ENCODE results near the gene IMMP2L. TPM values are rescaled to one million over a fixed set of nuclear protein-coding genes. Genes with fewer than 3 reads are reported as not detected.

IMMP2L gene
- total and polyA plus RNA-seq, 2 of the 13 experiments (the other 11 are each of a cell fraction or from before 2014, with no cell fraction given): 7.8 to 16.9 TPM

DNA sequence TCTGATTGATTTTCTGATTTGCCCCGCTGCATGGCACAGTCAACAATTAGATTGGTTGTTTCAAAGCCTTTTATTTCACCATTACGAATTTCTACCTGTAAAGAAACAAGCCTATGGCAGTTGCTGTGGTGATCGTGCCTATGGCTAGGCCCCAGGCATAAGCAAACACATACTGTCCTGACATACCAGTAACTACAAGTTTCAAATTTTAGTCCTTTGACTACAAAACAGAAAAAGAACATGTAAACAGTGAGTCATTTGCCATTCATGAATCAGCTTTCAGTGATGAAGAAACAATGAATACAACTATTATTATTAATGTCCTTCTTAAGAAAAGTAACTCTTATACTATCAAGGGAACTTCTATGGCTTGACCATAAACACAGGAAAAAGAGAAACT lies 639.4 kb downstream of the IMMP2L start:
- intact Hi-C loops (cut with micrococcal nuclease; ENCODE audit: unreplicated experiment): no loop called here
- TF ChIP-seq FOSL2 (CRISPR knock-in tag; IDR thresholded peaks at IDR 0.05): 0 out of 2 replicates have a peak, but pooled peaks have one; percentile 35
- TF ChIP-seq TRIM24 (CRISPR knock-in tag; IDR thresholded peaks at IDR 0.05): no peak
- Histone ChIP-seq H3K9me3 (ENCODE audit: low read length) (no peaks in the 10 kb centered on the region), H3K4me2 (ENCODE audit: low read depth, low read length) (no peak overlapping the region), H3K4me1 (ENCODE audit: insufficient read depth, low read length) (no peaks in the 10 kb centered on the region), H2AFZ (ENCODE audit: low read length) (no peak overlapping the region), H3K27ac (ENCODE audit: extremely low read length, insufficient read depth, low read length) (no peak overlapping the region), H3K9ac (ENCODE audit: insufficient read depth, low read depth, low read length) (no peak overlapping the region), H3K4me3 (replicated peaks in 1 of 3; ENCODE audit: insufficient read depth in 1 of 3, low read depth in 2 of 3, low read length in 3 of 3) (no peak overlapping the region), H4K20me1 (ENCODE audit: insufficient read depth, low read length) (no peaks in the 10 kb centered on the region; the same call in 1 of the 2 replicates), H3K27me3 (ENCODE audit: control insufficient read depth in 1 of 2, insufficient read depth in 2 of 2, low read length in 2 of 2) (no peaks in the 10 kb centered on the region), H3K79me2 (ENCODE audit: insufficient read depth, low read length) (no peaks in the 10 kb centered on the region), H3K36me3 (replicated peaks in 1 of 2; ENCODE audit: control insufficient read depth in 1 of 2, insufficient read depth in 2 of 2, low read length in 2 of 2) (no peaks in the 10 kb centered on the region)
- peak; percentile 52; the same call in 1 of the 3 replicates for ATAC-seq
- WGBS (ENCODE audit: low lambda C conversion rate): 48% methylated on average over 3 of the region's 3 CpGs
- no TSS peak for BruUV-seq (replicated peaks)
- FAIRE-seq: no peak
- ChIA-PET POLR2A (no interaction called here), CTCF (ENCODE audit: low intra/inter-chr PET ratio, low total read pairs) (no interaction called here)
- peak; percentile 6 for DNase-seq (ENCODE audit: low spot score)
- in situ Hi-C loops (cut with HindIII; ENCODE audit: extremely low pct_ligation_motif_present, low pct_unique_long_range_greater_than_20kb): no loop called here

- Histone ChIP-seq H4K20me1 (ENCODE audit: insufficient read depth, low read length) (no peaks in the 10 kb centered on the region; the same call in 1 of the 2 replicates), H3K4me1 (ENCODE audit: insufficient read depth, low read length) (no peaks in the 10 kb centered on the region), H3K9me3 (ENCODE audit: low read length) (no peaks in the 10 kb centered on the region), H3K9ac (ENCODE audit: insufficient read depth, low read depth, low read length) (no peak overlapping the region), H3K27ac (ENCODE audit: extremely low read length, insufficient read depth, low read length) (no peak overlapping the region), H2AFZ (ENCODE audit: low read length) (no peak overlapping the region), H3K4me3 (replicated peaks in 1 of 3; ENCODE audit: insufficient read depth in 1 of 3, low read depth in 2 of 3, low read length in 3 of 3) (no peak overlapping the region), H3K27me3 (ENCODE audit: control insufficient read depth in 1 of 2, insufficient read depth in 2 of 2, low read length in 2 of 2) (no peaks in the 10 kb centered on the region), H3K36me3 (replicated peaks in 1 of 2; ENCODE audit: control insufficient read depth in 1 of 2, insufficient read depth in 2 of 2, low read length in 2 of 2) (no peaks in the 10 kb centered on the region), H3K4me2 (ENCODE audit: low read depth, low read length) (no peak overlapping the region), H3K79me2 (ENCODE audit: insufficient read depth, low read length) (no peaks in the 10 kb centered on the region)
- in situ Hi-C loops (cut with HindIII; ENCODE audit: extremely low pct_ligation_motif_present, low pct_unique_long_range_greater_than_20kb) (no loop called here), intact Hi-C loops (cut with micrococcal nuclease; ENCODE audit: unreplicated experiment) (no loop called here)
- no peak for ATAC-seq
- DNase-seq (ENCODE audit: low spot score): no peak
- ChIA-PET POLR2A (no interaction called here), CTCF (ENCODE audit: low intra/inter-chr PET ratio, low total read pairs) (no interaction called here)
- BruUV-seq (replicated peaks): no TSS peak
- FAIRE-seq: no peak
- no peak for TF ChIP-seq NCOA2 (CRISPR knock-in tag; IDR thresholded peaks at IDR 0.05)
- TF ChIP-seq SAP130 (CRISPR knock-in tag; IDR thresholded peaks at IDR 0.05; ENCODE audit: low read depth): no peak
- no peak for TF ChIP-seq ZNF274 (CRISPR knock-in tag; IDR thresholded peaks at IDR 0.05)
- TF ChIP-seq NCOA1 (CRISPR knock-in tag; IDR thresholded peaks at IDR 0.05): no peak
- TF ChIP-seq NPAS2 (CRISPR knock-in tag; IDR thresholded peaks at IDR 0.05; ENCODE audit: borderline replicate concordance): no peak
- no peak for TF ChIP-seq HNRNPLL (IDR thresholded peaks at IDR 0.05; ENCODE audit: low read depth, low read length, poor library complexity, severe bottlenecking)
- no peak for TF ChIP-seq MAFF (IDR thresholded peaks at IDR 0.05; ENCODE audit: low read depth, low read length)
- TF ChIP-seq SP5 (CRISPR knock-in tag; IDR thresholded peaks at IDR 0.05; ENCODE audit: borderline replicate concordance, low read depth): no peak
- no peak for TF ChIP-seq ZKSCAN8 (CRISPR knock-in tag; IDR thresholded peaks at IDR 0.05; ENCODE audit: borderline replicate concordance)
- TF ChIP-seq MATR3 (CRISPR knock-in tag; IDR thresholded peaks at IDR 0.05): no peak
- TF ChIP-seq SNRNP70 (IDR thresholded peaks at IDR 0.05; ENCODE audit: low read depth, low read length): no peak
- TF ChIP-seq SP4 (CRISPR knock-in tag; IDR thresholded peaks at IDR 0.05): no peak
- no peak for TF ChIP-seq ZNF343 (CRISPR knock-in tag; IDR thresholded peaks at IDR 0.05)
These were observed 640.6 kb downstream of the IMMP2L start for GRCh38 chr7:110921595-110922151.

Data from HepG2 (cell line).